ENCODE results near the gene ITLN2. TPM values are rescaled to one million over a fixed set of nuclear protein-coding genes. Genes with fewer than 3 reads are reported as not detected.

ITLN2 gene
- total and polyA plus RNA-seq, 8 donors = 0.37 to 4.2 TPM; not detected in 6

DNA sequence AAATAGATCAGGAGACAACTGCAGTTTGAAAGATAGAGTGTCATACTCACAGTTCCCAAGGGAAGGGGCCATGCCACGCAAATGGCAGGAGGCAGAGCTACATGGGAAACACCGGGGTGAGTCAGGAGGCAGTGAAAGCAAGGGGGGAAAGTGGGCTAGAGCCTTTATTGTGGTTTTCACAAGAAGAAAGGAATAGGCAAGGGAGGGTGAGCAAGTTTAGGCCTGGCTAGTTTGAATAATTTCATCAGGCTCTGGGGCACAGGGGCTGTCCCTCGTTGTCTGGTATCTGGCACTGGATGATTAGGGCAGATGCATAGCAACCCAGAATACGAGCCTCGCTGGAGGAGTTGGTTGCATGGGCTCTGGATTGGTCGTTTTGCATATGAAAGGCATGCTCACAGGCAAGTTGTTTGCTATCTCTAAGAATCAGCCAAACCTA, 17.0 kb upstream of the ITLN2 start:
- H3K4me1 ChIP-seq = no peaks in the 10 kb centered on the region
- H3K27me3 ChIP-seq = no peaks in the 10 kb centered on the region
- intact Hi-C loops (cut with DNase I; ENCODE audit: low total_unique reads) = no loop called here
- H3K36me3 ChIP-seq = no peaks in the 10 kb centered on the region
- no peak overlapping the region for H3K4me3 ChIP-seq
- no peak for DNase-seq
- H3K9me3 ChIP-seq = no peaks in the 10 kb centered on the region
- TF ChIP-seq POLR2A (IDR thresholded peaks at IDR 0.05) = no peak
- TF ChIP-seq, protein P1, sequence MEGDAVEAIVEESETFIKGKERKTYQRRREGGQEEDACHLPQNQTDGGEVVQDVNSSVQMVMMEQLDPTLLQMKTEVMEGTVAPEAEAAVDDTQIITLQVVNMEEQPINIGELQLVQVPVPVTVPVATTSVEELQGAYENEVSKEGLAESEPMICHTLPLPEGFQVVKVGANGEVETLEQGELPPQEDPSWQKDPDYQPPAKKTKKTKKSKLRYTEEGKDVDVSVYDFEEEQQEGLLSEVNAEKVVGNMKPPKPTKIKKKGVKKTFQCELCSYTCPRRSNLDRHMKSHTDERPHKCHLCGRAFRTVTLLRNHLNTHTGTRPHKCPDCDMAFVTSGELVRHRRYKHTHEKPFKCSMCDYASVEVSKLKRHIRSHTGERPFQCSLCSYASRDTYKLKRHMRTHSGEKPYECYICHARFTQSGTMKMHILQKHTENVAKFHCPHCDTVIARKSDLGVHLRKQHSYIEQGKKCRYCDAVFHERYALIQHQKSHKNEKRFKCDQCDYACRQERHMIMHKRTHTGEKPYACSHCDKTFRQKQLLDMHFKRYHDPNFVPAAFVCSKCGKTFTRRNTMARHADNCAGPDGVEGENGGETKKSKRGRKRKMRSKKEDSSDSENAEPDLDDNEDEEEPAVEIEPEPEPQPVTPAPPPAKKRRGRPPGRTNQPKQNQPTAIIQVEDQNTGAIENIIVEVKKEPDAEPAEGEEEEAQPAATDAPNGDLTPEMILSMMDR (IDR thresholded peaks at IDR 0.05) = no peak
- no peak for TF ChIP-seq POLR2AphosphoS5 (IDR thresholded peaks at IDR 0.05)
- TF ChIP-seq EP300 (IDR thresholded peaks at IDR 0.05) = no peak
- WGBS, 5 donors = 39 to 47% (median 41%) methylated on average over 6 of the region's 6 CpGs
- no peak overlapping the region for H3K27ac ChIP-seq

DNA sequence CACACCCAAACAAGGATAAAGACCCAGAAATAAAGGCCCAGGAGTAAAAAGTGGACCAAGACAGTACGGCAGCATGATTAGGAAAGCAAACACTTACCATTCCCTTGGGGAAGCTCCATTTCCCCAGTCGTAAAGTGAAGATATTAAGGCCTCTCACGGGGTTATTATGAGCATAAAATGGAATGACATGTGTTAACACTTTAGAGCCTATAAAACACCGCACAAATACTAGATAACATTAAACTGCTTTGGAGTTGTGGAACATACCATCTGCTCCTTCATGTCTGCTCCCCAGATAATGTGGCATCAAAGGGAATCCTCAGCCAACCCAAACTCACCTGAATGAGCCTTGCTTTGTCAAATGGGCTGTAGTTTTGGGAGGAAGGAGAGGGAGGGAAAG, 8.9 kb upstream of the ITLN2 start:
- Histone ChIP-seq H3K4me3 (no peak overlapping the region), H3K9me3 (no peaks in the 10 kb centered on the region), H3K27ac (no peak overlapping the region), H3K4me1 (no peaks in the 10 kb centered on the region), H3K36me3 (no peaks in the 10 kb centered on the region), H3K27me3 (no peaks in the 10 kb centered on the region)
- no peak for TF ChIP-seq EP300 (IDR thresholded peaks at IDR 0.05)
- TF ChIP-seq, protein P1 (IDR thresholded peaks at IDR 0.05) = no peak
- no peak for TF ChIP-seq POLR2AphosphoS5 (IDR thresholded peaks at IDR 0.05)
- TF ChIP-seq POLR2A (IDR thresholded peaks at IDR 0.05) = no peak
- intact Hi-C loops (cut with DNase I; ENCODE audit: low total_unique reads) = no loop called here
- no peak for DNase-seq
- 39 to 76% (median 55%) methylated on average over 4 of the region's 4 CpGs for WGBS, 5 donors

DNA sequence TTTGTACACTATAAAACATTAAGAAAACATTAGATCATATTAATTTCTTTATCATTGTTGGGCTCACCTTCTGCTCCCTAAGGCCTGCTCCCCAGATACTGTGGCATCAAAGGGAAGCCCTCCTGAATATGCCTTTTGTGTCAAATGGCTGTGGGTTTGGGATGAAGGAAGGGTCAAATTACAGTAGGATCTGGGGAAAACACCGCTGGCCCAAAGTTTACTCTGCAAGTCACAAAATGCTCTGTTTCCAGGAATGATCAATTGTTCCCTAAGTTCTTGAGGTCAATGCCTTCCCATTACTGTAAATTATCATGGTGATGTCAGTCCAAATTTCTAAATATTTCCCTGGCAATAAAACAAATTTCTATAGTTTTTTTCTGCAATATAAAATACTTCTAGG, 6.8 kb upstream of the ITLN2 start:
- H3K27ac ChIP-seq = no peak overlapping the region
- intact Hi-C loops (cut with DNase I; ENCODE audit: low total_unique reads) = no loop called here
- no peak for DNase-seq
- no peaks in the 10 kb centered on the region for H3K9me3 ChIP-seq
- H3K4me1 ChIP-seq = no peaks in the 10 kb centered on the region
- no peaks in the 10 kb centered on the region for H3K27me3 ChIP-seq
- H3K36me3 ChIP-seq = no peaks in the 10 kb centered on the region
- H3K4me3 ChIP-seq = no peak overlapping the region
- no peak for TF ChIP-seq POLR2AphosphoS5 (IDR thresholded peaks at IDR 0.05)
- no peak for TF ChIP-seq EP300 (IDR thresholded peaks at IDR 0.05)
- TF ChIP-seq POLR2A (IDR thresholded peaks at IDR 0.05) = no peak
- WGBS, 5 donors = 40 to 62% (median 51%) methylated on average over 1 of the region's 1 CpG

DNA sequence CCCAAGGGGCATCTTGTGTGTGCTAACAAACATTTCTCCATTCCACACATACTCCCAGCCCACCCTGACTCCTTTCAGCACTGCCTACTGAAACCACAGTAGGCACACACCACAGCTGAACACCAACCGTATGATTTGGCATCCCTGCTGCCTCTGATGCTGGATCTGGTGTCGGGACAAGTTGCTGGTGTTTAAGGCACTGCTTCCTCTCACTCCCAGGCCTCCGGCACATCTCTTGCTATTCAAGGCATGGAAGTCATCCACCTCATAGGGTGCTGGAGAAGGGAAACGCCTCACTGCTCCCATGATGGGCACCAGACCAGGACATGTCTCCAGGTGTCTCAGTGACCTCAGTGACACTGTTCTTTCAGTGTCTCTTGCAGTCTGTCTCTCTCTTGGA, 2.4 kb upstream of the ITLN2 start:
- no peak for DNase-seq
- Histone ChIP-seq H3K27ac (no peak overlapping the region), H3K4me1 (no peaks in the 10 kb centered on the region), H3K9me3 (no peaks in the 10 kb centered on the region), H3K27me3 (no peaks in the 10 kb centered on the region), H3K36me3 (no peaks in the 10 kb centered on the region), H3K4me3 (no peak overlapping the region)
- TF ChIP-seq POLR2AphosphoS5 (IDR thresholded peaks at IDR 0.05) (no peak), EP300 (IDR thresholded peaks at IDR 0.05) (no peak), POLR2A (IDR thresholded peaks at IDR 0.05) (no peak)
- TF ChIP-seq, protein P1 (IDR thresholded peaks at IDR 0.05) = no peak
- intact Hi-C loops (cut with DNase I; ENCODE audit: low total_unique reads) = loop anchor here (10.0 kb wide), 2 partner anchors 92 to 122 kb away; partner anchors contain the start of gene CD244
- 56 to 83% (median 64%) methylated on average over 4 of the region's 4 CpGs for WGBS, 5 donors

DNA sequence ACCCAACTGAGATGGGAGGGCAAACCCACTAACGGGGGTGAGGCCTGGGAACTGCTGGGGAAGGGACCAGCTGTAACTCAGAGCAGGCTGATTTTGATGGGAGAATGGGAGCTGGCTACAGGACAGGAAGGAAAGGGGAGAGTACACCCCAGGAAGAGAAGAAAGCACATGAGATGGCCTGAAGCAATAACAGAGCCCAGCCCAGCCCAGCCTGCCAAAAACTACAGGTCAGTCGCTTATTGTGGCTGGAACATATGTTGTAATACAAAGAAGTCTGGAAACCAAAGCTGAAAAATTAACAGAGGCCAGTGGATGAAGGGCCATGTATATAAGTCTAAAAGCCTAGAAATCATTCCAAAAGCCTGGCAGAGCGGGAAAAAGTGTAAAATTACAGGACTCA, 1.6 kb downstream of the ITLN2 start:
- TF ChIP-seq POLR2A (IDR thresholded peaks at IDR 0.05) (no peak), EP300 (IDR thresholded peaks at IDR 0.05) (no peak), POLR2AphosphoS5 (IDR thresholded peaks at IDR 0.05) (no peak)
- TF ChIP-seq, protein P1 (IDR thresholded peaks at IDR 0.05) = no peak
- H3K27me3 ChIP-seq = no peaks in the 10 kb centered on the region
- no peaks in the 10 kb centered on the region for H3K36me3 ChIP-seq
- no peak overlapping the region for H3K27ac ChIP-seq
- H3K9me3 ChIP-seq = no peaks in the 10 kb centered on the region
- no peak for DNase-seq
- no peak overlapping the region for H3K4me3 ChIP-seq
- 70 to 83% (median 78%) methylated on average over 3 of the region's 3 CpGs for WGBS, 5 donors
- peaks cover 0 to 10% (median 0%) of the 10 kb centered on the region in 4 donors for H3K4me1 ChIP-seq
- intact Hi-C loops (cut with DNase I; ENCODE audit: low total_unique reads) = loop anchor here (10.0 kb wide), 2 partner anchors 88 to 118 kb away; partner anchors contain the start of gene CD244
